Activated T-cell treated with anti-CD3 and anti-CD28 coated beads, Interleukin-2, amount 50 U/mL, for 24 hours (primary cell): ENCODE measurements around the gene SLC25A19.
A peak's percentile ranks its signal among the peaks of the same experiment; 100 is the strongest.
"Not testable (repeated sequence)": the region's sequence is repeated elsewhere in the genome, so short reads cannot be mapped to it uniquely, and the experiment has no call there.

Experiments
- DNase-seq: peaks from one replicate; pipeline ENCODE4 v3.0.0-alpha.2; 2020
- H3K27ac Mint-ChIP-seq: 2 replicates; pipeline ENCODE4 v1.8.0; 2020; ENCODE audit warnings: mild to moderate bottlenecking, mixed read lengths
- H3K27me3 Mint-ChIP-seq: 2 replicates; pipeline ENCODE4 v1.8.0; 2020; ENCODE audit warnings: mixed read lengths
- H3K36me3 Mint-ChIP-seq: 2 replicates; pipeline ENCODE4 v1.8.0; 2020; ENCODE audit warnings: low read depth, mixed read lengths
- H3K4me1 Mint-ChIP-seq: 2 replicates; pipeline ENCODE4 v1.8.0; 2020; ENCODE audit warnings: low read depth, mixed read lengths
- H3K4me3 Mint-ChIP-seq: 2 replicates; pipeline ENCODE4 v1.8.0; 2020; ENCODE audit warnings: mild to moderate bottlenecking, moderate library complexity, mixed read lengths
- H3K9me3 Mint-ChIP-seq: 2 replicates; pipeline ENCODE4 v1.8.0; 2020; ENCODE audit warnings: mixed read lengths

Gene SLC25A19

GRCh38 chr17:75266316-75267152 lies 22.7 kb downstream of the SLC25A19 start:
- H3K27ac Mint-ChIP-seq, result peak overlapping the region; percentile 74
- H3K9me3 Mint-ChIP-seq, result no peaks in the 10 kb centered on the region
- H3K27me3 Mint-ChIP-seq, result no peaks in the 10 kb centered on the region
- H3K4me3 Mint-ChIP-seq, result no peak overlapping the region
- DNase-seq, result no peak
- peaks cover 78% of the 10 kb centered on the region for H3K36me3 Mint-ChIP-seq
- H3K4me1 Mint-ChIP-seq, result peaks cover 36% of the 10 kb centered on the region

DNA sequence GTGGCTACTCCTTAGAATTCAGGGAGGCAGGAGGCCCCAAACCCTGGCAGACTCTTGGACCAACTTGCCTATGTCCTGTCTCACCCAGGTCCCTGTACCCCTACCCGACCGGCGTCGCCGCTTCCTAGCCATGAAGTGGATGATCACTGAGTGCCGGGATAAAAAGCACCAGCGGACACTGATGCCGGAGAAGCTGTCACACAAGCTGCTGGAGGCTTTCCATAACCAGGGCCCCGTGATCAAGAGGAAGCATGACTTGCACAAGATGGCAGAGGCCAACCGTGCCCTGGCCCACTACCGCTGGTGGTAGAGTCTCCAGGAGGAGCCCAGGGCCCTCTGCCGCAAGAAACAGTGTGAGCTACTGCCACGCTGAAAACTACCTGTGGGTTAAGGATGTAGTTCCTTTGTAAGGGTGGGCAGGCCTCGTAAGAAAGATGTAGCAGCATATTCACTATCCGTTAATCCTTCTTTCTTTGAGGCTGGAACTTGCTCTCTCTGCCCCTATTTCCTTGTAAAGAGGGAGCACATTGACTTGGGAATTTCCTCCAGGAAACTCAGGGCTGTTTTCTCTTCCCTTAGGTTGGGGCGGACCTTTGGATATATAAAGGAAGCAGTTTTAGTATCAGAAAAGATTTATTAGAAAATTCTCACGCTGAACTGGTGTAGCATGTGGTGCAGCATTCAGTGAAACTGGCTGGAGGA lies 23.5 kb downstream of the SLC25A19 start:
- DNase-seq, result no peak
- peaks cover 36% of the 10 kb centered on the region for H3K4me1 Mint-ChIP-seq
- peaks cover 84% of the 10 kb centered on the region for H3K36me3 Mint-ChIP-seq
- H3K27me3 Mint-ChIP-seq, result no peaks in the 10 kb centered on the region
- H3K27ac Mint-ChIP-seq, result peak overlapping the region; percentile 44
- no peaks in the 10 kb centered on the region for H3K9me3 Mint-ChIP-seq
- no peak overlapping the region for H3K4me3 Mint-ChIP-seq

- Mint-ChIP-seq H3K27me3 (no peaks in the 10 kb centered on the region), H3K4me1 (peaks cover 44% of the 10 kb centered on the region), H3K4me3 (peak overlapping the region; percentile 96), H3K9me3 (no peaks in the 10 kb centered on the region), H3K27ac (peak overlapping the region; percentile 100), H3K36me3 (peaks cover 93% of the 10 kb centered on the region)
- DNase-seq, result no peak
These were observed 26.2 kb downstream of the SLC25A19 start for GRCh38 chr17:75263055-75263454.

DNA sequence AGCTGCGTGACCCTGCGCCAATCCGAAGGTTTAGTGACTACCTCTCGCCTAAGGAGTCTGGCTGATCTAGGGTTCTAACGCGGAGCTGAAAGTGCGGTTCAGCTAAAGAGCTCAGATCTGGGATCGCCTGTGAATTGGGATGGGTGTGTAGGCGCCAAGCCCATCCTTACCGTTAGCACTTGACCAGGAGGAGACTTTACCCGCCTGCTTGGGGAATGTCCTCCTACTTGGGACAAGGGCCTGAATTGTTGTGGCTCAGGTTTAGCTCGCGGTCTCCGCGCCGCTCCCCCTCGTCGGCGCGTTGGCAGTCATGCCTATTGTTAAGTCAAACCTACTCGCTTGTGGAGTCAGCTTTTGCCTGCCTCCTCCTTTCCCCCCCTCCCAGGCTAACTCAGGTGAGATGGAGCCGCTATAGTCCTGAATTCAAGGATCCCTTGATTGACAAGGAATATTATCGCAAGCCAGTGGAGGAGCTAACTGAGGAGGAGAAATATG lies 27.1 kb downstream of the SLC25A19 start:
- Mint-ChIP-seq H3K9me3 (no peaks in the 10 kb centered on the region), H3K4me3 (peak overlapping the region; percentile 96), H3K4me1 (peaks cover 49% of the 10 kb centered on the region), H3K27ac (peak overlapping the region; percentile 100), H3K27me3 (no peaks in the 10 kb centered on the region), H3K36me3 (peaks cover 85% of the 10 kb centered on the region)
- DNase-seq, result peak; percentile 53

DNA sequence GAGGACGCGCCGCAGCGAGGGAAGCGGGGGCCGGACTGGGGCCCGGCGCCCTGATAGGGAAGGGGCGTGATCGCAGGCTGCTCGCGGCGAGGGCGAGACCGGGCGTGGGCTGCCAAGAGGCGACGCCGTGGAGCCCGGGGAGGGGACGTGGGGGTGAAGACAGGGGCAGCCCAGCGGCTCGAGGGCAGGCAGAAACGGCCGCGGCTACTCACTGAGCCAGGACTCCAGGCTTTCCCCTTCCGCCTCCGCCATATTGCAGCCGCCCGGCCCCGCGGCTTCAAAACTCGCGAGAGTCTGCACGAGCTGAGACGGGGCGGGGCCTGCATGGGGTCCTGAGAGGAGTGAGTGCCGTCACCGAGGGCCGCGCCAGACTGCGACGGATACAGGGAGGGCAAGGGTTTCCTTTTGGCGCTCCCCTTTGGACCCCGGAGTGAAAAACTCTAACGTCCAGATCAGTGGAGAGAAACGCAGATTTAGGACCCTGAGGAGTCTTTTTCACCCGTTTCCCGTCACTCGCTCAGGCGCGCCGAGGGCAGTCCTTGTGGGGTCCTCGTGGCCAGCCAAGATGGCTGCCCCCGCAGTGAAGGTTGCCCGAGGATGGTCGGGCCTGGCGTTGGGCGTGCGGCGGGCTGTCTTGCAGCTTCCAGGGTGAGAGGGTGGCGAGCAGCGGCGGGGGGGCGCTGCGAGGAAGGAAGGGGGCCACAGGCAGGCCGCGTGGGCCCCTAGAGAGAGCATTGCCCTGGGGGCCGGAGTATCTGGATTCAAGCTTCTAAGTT lies 27.7 kb downstream of the SLC25A19 start, which contains the start of the genes GGA3 and MRPS7:
Gene GGA3, minus strand, starts transcription at position 271 of the 776 bp plus-strand sequence. Its CDS starts 19 bp downstream, at position 252.
Gene MRPS7, plus strand, starts transcription at position 544 of the 776 bp plus-strand sequence. Its CDS starts 22 bp downstream, at position 566.
- peaks cover 55% of the 10 kb centered on the region for H3K4me1 Mint-ChIP-seq
- no peaks in the 10 kb centered on the region for H3K9me3 Mint-ChIP-seq
- H3K27me3 Mint-ChIP-seq, result no peaks in the 10 kb centered on the region
- H3K4me3 Mint-ChIP-seq, result peak within 1 kb of the TSS; percentile 96
- H3K36me3 Mint-ChIP-seq, result peaks cover 78% of the 10 kb centered on the region
- peak within 1 kb of the TSS; percentile 100 for H3K27ac Mint-ChIP-seq
- peak; percentile 97 for DNase-seq

- H3K4me3 Mint-ChIP-seq, result peak overlapping the region; percentile 96
- peak overlapping the region; percentile 100 for H3K27ac Mint-ChIP-seq
- DNase-seq, result no peak
- no peaks in the 10 kb centered on the region for H3K27me3 Mint-ChIP-seq
- no peaks in the 10 kb centered on the region for H3K9me3 Mint-ChIP-seq
- H3K36me3 Mint-ChIP-seq, result peaks cover 71% of the 10 kb centered on the region
- peaks cover 63% of the 10 kb centered on the region for H3K4me1 Mint-ChIP-seq
These were observed 28.4 kb downstream of the SLC25A19 start for GRCh38 chr17:75260641-75261335.

GRCh38 chr17:75257228-75257627 lies 32.0 kb downstream of the SLC25A19 start:
- not testable (repeated sequence) for DNase-seq

GRCh38 chr17:75255954-75256698 lies 33.1 kb downstream of the SLC25A19 start:
- DNase-seq, H3K27me3 Mint-ChIP-seq, H3K9me3 Mint-ChIP-seq, H3K4me3 Mint-ChIP-seq: not testable (repeated sequence)
- peak overlapping the region; percentile 51 for H3K27ac Mint-ChIP-seq
- H3K36me3 Mint-ChIP-seq, result peaks cover 32% of the 10 kb centered on the region
- peaks cover 87% of the 10 kb centered on the region for H3K4me1 Mint-ChIP-seq

More at GRCh38 chr17:75257228-75257627, 32.0 kb downstream of the SLC25A19 start:
- not testable (repeated sequence) for H3K4me3 Mint-ChIP-seq, H3K27me3 Mint-ChIP-seq, H3K9me3 Mint-ChIP-seq
- H3K36me3 Mint-ChIP-seq, result peaks cover 42% of the 10 kb centered on the region
- H3K4me1 Mint-ChIP-seq, result peaks cover 78% of the 10 kb centered on the region
- H3K27ac Mint-ChIP-seq, result peak overlapping the region; percentile 69

- peaks cover 28% of the 10 kb centered on the region for H3K36me3 Mint-ChIP-seq
- H3K4me3 Mint-ChIP-seq, result no peak overlapping the region
These were observed 37.0 kb downstream of the SLC25A19 start for GRCh38 chr17:75252039-75252816.

DNA sequence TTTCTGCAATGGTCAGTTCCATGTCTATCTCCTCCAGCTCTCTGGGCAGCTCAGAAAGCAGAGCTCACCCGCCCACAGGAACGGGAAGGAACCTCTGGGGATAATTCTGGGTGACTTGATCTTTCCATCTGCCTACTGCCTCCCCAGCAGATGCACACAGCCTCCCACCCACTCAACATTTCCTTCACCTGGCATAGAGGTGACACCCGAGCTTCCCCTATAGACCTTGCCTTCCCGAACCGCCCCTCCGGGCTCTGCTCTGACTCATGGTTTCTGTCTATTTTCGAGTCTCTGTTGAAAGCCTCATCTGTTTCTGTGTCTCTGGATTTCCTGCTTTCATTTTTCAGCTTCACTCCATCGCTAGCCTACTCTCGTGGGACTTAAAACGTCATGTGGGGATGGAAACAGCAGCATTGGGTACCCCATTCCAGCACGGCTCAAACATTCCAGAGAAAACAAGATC lies 39.2 kb downstream of the SLC25A19 start:
- Mint-ChIP-seq H3K36me3 (peaks cover 47% of the 10 kb centered on the region), H3K4me1 (peaks cover 84% of the 10 kb centered on the region), H3K27ac (peak overlapping the region; percentile 97), H3K9me3 (no peaks in the 10 kb centered on the region), H3K27me3 (no peaks in the 10 kb centered on the region), H3K4me3 (peak overlapping the region; percentile 74)
- DNase-seq, result peak; percentile 83

More at GRCh38 chr17:75252039-75252816, 37.0 kb downstream of the SLC25A19 start:
- no peaks in the 10 kb centered on the region for H3K27me3 Mint-ChIP-seq
- H3K9me3 Mint-ChIP-seq, result no peaks in the 10 kb centered on the region
- H3K4me1 Mint-ChIP-seq, result peaks cover 88% of the 10 kb centered on the region
- no peak for DNase-seq
- H3K27ac Mint-ChIP-seq, result peak overlapping the region; percentile 89

DNA sequence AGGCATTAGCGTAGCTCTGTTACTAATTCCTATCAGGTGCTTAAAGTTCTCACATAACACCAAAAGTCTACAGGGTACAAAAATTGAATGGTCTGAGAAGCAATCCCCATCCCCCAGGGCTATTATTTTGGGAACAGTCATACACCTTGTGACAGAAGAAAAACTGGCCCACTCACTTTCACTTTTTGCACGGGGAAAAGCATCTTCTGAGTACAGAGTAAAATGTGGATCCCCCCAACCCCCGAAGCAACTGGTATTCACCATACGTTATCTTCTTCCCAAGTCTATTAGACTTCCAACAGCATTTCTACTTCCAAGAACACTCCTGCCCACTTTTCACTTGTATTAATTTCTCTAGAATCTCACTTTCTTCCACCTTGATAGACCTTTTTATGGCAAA lies 39.7 kb downstream of the SLC25A19 start:
- no peaks in the 10 kb centered on the region for H3K27me3 Mint-ChIP-seq
- peak overlapping the region; percentile 74 for H3K4me3 Mint-ChIP-seq
- peak overlapping the region; percentile 97 for H3K27ac Mint-ChIP-seq
- H3K4me1 Mint-ChIP-seq, result peaks cover 83% of the 10 kb centered on the region
- no peak for DNase-seq
- no peaks in the 10 kb centered on the region for H3K9me3 Mint-ChIP-seq
- peaks cover 52% of the 10 kb centered on the region for H3K36me3 Mint-ChIP-seq

- peak overlapping the region; percentile 80 for H3K27ac Mint-ChIP-seq
- H3K4me3 Mint-ChIP-seq, result no peak overlapping the region
These were observed 42.8 kb downstream of the SLC25A19 start for GRCh38 chr17:75246404-75246803.

More at GRCh38 chr17:75246404-75246803, 42.8 kb downstream of the SLC25A19 start:
- Mint-ChIP-seq H3K9me3 (no peaks in the 10 kb centered on the region), H3K27me3 (no peaks in the 10 kb centered on the region), H3K4me1 (peaks cover 85% of the 10 kb centered on the region), H3K36me3 (peaks cover 77% of the 10 kb centered on the region)
- DNase-seq, result no peak
